HG02970 (cell line): Measurements from ENCODE around the gene HNMT.
"Not testable (repeated sequence)": the region's sequence is repeated elsewhere in the genome, so short reads cannot be mapped to it uniquely, and the experiment has no call there.

Source experiments
- ATAC-seq: cut with Tn5 transposase; IDR thresholded peaks from one replicate; pipeline ENCODE4 v1.9.1; 2021; ENCODE audit warnings: mild to moderate bottlenecking, moderate library complexity, moderate number of reproducible peaks; ENCODE audit not compliant: unreplicated experiment, low FRiP score

HNMT gene

DNA sequence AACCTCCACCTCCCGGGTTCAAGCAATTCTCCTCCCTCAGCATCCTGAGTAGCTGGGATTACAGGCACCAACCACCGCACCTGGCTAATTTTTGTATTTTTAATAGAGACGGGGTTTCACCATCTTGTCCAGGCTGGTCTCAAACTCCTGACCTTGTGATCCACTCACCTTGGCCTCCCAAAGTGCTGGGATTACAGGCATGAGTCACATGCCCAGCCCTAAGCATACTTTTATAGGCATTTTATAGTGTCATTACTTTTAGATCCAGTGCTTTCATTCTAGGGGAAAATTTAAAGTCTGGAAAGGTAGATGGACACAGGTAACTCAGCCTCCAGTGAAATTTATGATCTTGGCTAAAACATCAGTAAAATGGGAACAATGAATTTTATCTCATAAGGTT is 7.0 kb downstream of the HNMT start:
- ATAC-seq = not testable (repeated sequence)

DNA sequence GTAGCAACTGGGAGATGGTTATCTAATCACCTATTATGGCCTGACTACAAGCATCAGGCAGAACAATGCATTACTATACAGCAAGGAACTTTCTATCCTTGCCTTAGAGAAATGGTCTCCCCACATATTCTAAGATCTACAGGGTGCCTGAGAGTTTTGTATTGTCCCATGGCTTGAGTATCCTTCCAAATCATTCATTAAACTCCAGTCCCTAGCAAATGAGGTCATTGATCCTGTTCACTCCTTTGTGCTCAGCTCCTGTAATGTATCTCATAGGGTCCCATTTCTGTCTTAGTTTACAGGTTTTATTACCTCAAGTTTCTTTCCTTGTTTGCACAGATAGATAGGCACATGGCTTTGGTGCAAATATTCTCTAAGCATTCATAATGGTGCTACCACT is 9.0 kb downstream of the HNMT start:
- ATAC-seq = no peak

DNA sequence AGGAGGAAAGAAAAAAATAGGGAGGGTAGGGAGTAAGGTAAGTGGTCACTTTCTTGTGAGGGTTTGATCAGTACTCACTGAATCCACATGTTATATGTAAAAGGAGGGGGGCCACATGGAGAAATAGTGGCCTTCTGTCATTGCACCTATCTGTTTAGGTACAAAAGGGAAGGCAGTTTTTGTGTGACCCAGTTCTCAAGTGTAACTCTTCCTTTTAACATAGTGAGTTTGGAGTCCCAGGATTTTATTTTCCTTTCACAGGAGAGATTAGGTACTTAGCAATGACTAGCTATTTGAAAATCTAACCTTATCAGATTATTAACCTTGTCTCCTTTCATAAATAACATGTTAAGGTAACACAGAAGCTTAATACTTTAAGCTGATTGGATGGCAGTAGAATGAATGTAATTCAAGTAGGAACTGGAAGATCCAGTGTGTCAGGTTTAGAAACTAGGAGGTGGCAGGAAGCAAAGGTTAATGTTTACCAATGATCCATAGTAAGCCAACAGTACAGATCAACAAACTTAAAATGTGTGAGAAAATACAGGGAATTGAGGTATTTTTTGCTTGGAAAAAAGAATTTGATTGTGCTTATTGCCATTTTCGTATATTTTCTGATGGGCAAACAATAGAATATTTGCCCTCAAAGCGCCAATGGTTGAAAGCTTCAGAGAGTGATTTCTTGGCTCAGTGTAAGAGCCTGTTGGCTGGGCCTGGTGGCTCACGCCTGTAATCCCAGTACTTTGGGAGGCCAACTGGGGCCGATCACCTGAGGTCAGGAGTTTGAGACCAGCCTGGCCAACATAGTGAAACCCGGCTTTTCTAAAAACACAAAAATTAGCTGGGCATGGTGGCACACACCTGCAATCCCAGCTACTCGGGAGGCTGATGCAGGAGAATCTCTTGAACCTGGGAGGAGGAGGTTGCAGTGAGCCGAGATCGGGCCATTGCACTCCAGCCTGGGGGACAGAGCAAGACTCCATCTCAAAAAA is 11.3 kb downstream of the HNMT start:
- no peak for ATAC-seq

DNA sequence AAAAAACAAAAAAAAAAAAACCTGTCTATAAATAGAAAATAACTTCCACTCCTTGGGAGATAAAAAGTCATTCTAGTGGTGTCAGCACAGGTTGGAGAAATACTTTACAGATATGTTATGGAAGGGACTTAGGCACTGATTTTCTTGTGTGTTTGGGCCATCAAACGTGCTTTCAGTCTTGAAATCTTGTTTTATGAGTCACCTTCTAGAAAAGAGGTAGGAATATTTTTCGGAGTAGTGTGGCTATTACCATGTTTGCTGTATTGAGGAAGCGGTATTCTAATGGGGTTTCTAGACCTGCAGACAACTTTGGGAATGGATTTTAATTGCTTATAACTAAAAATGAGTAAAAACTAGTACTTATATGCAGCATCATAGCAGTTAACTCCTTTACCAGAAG is 12.0 kb downstream of the HNMT start:
- ATAC-seq = no peak

DNA sequence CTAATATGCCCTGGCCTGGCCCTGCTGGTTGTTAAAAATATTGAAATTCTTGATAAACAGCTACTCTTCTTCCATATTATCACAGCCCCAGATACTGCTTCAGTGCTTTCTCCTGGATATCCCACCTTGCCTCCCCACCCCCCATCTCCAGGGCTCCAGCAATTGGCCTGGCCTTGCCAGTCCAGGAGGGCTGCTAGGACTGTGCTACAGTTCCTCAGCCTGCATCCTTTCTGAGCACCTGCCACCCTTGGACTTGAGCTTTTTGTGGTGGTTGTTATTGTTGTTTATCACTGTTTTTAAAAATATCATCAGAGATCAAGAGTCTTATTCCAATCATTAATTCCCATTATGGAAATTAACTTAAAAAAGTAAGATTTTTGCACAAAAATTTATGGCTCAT is 13.5 kb downstream of the HNMT start:
- ATAC-seq = no peak

DNA sequence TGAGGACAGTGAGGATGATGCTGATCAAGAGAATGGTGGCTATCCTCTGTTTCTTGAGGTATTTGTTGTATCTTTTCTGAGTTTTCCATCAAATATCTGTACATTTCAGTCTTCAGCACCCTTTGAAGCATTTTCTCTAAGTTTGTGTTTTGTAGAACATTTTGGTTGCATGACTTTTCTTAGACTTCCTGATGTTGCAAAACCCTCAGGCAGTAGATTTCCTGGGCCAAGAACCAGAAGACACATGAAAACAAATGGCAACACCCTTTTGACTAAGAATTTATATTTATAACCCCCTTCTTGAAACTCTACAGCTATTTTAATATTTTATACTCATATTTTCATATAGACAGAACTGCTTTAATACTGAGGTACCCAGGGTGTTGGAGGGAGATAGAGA is 16.2 kb downstream of the HNMT start:
- no peak for ATAC-seq

DNA sequence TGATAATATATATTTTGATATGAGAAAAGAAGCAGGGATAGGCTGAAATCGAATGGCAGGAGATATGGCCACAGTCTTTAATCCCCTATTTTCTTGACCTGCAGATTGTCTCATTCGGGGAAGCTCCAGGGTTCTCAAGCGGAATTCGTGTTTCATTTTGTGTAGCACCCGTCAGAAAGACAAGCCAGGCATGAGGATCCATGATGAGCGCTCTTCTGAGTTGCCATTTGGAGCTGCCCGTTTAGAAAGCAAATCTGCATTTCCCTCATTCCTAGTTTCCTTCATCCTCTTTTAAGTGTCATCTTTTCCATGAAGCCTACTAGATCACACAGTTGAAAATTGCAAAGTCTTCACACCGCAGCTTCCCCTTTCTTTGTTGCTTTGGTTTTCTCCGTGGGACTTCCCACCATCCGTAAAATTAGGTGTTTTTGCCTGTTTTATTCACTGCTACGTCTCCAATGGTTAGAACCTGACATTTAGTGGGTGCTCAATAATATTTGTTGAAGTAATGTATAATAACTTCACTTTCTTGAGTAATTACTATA is 16.9 kb downstream of the HNMT start:
- no peak for ATAC-seq

DNA sequence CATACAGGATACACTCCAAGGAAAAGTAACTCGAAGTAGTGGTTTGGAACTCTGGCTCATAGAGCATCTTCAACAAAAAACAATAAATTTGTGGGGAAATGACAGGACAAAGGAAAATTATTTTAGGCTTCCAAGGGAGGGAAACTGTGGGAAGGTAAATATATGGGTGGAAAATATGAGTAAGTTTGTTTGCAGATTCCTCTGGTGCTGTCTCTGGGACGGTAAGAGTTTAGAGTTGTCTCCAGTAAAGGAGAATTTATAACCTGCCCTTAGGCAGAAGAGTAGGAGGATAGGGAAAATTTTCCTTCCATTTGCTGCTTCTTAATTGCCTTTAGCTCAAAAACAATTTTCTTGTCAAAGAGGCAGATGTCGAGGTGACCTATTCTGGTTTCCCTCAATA is 19.3 kb downstream of the HNMT start:
- no peak for ATAC-seq

DNA sequence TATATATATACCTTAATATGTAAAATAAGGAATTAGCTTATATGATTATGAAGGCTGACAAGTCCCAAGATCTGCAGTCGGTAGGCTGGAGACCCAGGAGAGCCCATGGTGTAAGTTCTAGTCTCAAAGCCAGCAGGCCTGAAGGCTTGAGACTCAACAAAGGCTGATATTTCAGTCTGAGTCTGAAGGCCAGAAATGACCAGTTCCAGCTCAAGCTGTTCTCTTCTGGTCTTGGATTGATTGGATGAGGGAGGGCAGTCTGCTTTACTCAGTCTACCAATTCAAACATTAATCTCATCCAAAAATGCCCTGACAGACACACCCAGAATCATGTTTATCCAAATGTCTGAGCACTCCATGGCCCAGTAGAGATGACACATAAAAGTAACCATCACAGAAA is 22.0 kb downstream of the HNMT start:
- no peak for ATAC-seq

DNA sequence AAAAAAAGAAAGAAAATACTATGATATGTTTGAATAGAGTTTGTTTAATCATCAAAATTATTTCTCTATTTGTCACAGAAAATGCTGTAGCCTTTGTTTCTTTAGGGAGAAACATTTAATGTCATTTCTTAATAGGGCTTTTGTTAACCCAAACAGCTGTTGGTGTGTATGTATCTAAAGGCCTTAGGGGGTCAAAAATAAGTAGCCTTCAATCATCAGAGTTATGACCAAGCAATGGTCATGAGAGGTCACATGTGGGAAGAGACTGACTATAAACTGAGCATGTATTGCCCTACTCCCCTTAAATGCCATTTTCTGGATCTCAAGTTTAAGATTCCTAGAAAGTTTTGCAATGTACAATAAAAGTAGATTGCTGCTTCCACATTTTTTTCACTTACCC is 22.7 kb downstream of the HNMT start:
- no peak for ATAC-seq

- ATAC-seq = no peak
Measured at GRCh38 chr2:137991078-137991477, 26.8 kb downstream of the HNMT start.

DNA sequence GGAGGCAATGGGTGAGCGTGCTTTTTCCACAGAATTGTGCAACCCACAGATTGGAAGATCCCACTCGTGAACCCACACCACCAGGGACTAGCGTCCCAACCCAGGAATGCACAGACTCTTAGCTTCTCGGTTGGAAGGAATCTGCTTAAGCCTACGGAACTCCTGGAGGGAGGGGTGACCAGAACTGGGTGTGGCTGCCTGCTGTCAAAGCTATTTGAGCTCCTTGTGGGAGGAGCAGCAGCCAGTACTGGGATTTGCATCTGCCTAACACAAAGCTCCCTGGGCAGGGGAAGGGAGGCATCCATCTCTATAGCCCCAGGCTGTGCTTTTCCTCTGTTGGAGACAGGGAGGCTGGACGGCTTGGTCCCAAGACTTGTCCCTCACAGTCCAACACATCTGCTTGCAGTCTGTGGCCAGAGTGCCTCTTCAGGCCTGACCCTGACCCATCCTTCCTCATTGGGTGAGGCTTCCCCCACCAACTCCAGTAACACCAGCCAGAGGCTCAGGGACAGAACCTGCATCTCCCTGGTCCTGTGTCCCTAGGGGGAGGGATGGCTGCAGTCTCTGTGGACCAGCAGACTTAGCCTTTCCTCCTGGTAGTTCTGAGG is 27.9 kb downstream of the HNMT start:
- no peak for ATAC-seq

- ATAC-seq = not testable (repeated sequence)
Measured at GRCh38 chr2:137993715-137994476, 29.6 kb downstream of the HNMT start.

- ATAC-seq = not testable (repeated sequence)
Measured at GRCh38 chr2:137995368-137995767, 31.1 kb downstream of the HNMT start.

GRCh38 chr2:137996158-137996557 is 31.9 kb downstream of the HNMT start:
- ATAC-seq = not testable (repeated sequence)

- no peak for ATAC-seq
Measured at GRCh38 chr2:137997733-137998132, 33.5 kb downstream of the HNMT start.

DNA sequence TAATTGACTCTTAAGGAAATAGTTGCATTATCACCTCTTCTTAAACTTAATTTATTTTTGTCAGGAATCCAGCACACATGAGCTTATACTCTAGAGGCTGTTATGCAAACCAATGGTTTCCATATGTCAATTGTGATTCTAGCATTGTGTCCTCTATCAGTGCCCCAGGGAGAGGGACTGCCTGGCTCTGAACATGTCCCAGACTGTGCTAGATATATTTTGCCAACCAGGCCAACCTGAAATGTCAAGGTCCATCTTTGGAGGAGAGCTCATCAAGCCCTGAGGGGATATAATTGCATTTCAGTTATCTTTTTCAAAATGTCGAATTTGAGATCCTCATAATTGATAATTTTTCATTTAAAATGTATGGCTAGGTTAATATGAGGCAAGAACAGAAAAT is 34.2 kb downstream of the HNMT start:
- ATAC-seq = no peak

DNA sequence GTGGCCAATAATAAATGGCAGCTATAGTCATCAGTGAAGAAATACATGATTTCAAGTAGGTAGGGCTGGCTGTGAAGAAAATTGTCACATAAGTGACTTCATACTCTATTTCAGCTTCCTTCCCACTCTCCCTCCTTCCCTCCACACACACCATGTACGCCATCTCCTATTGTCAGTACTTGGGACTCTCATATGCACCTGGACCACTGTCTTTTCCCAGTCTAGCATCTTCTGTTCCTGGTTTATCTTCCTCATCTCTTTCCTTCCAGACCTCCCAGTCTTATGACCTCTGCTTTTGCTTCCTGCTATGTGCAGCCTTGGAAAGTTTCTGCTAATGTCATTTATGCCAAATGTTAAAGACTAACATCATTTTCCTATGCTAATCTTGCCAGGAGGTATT is 35.0 kb downstream of the HNMT start:
- ATAC-seq = no peak

GRCh38 chr2:138000009-138000408 is 35.7 kb downstream of the HNMT start:
- no peak for ATAC-seq

DNA sequence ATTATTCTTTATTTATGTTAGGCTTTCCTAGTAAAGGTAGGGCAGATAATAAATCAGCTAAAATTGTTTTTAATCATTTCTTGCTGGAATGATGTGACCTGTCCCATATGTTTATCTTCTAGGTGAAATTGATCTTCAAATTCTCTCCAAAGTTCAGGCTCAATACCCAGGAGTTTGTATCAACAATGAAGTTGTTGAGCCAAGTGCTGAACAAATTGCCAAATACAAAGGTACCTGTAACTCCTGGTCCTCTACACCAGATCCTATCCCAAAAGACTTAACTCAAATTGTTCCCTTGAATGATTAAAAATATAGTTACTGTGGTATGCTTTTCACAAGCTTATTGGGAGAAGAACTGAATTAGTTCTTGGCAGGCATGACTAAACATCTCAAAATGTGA is 36.5 kb downstream of the HNMT start:
- ATAC-seq = no peak

DNA sequence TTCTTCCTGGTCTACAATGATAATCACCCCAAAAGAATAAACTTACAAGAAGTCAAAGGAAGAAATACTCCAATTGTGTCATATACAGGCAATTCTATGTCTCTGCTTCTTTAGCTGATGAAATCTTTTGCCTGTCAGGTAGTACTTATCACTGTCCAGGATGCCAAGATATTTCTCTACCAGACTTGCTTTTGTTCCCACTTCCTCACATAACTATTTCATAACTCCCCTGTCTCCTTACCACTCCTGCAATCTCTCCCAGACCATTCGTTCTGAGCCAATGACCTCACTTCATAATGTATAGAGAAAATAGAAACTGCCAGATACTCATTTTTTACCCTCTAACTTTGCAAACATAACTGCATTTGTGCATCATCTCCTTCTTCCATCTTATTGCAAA is 39.1 kb downstream of the HNMT start:
- ATAC-seq = no peak
